ENCODE results near the gene CAPN15.

The CAPN15 gene

GRCh38 chr16:548586-548985 lies 21.1 kb downstream of the CAPN15 start:
- no peak for DNase-seq

GRCh38 chr16:549544-550263 lies 22.2 kb downstream of the CAPN15 start:
- no peak for DNase-seq

- DNase-seq: no peak
Measured at GRCh38 chr16:551210-551609, 23.7 kb downstream of the CAPN15 start.

- DNase-seq: no peak
Measured at GRCh38 chr16:552171-552570, 24.7 kb downstream of the CAPN15 start.

GRCh38 chr16:553601-554296 lies 26.2 kb downstream of the CAPN15 start:
- no peak for DNase-seq

GRCh38 chr16:554297-554621 lies 26.7 kb downstream of the CAPN15 start:
- DNase-seq: no peak

- no peak for DNase-seq
Measured at GRCh38 chr16:554640-555365, 27.3 kb downstream of the CAPN15 start.

- no peak for DNase-seq
Measured at GRCh38 chr16:555528-556473, 28.3 kb downstream of the CAPN15 start.

GRCh38 chr16:556474-557173 lies 29.1 kb downstream of the CAPN15 start:
- DNase-seq: no peak

- no peak for DNase-seq
Measured at GRCh38 chr16:557463-558297, 30.2 kb downstream of the CAPN15 start.

GRCh38 chr16:558298-559020 lies 30.9 kb downstream of the CAPN15 start:
- DNase-seq: no peak

GRCh38 chr16:559021-559380 lies 31.5 kb downstream of the CAPN15 start:
- DNase-seq: no peak

- no peak for DNase-seq
Measured at GRCh38 chr16:559411-560203, 32.1 kb downstream of the CAPN15 start.

- DNase-seq: no peak
Measured at GRCh38 chr16:560204-560700, 32.7 kb downstream of the CAPN15 start, which contains the start of gene PRR35. TSS of gene PRR35 (plus strand) at chr16:560394. CDS start at chr16:563295, 2,901 bp downstream.

GRCh38 chr16:560701-561412 lies 33.3 kb downstream of the CAPN15 start:
- no peak for DNase-seq

- DNase-seq: no peak
Measured at GRCh38 chr16:561413-561794, 33.9 kb downstream of the CAPN15 start.

- no peak for DNase-seq
Measured at GRCh38 chr16:561957-562938, 34.7 kb downstream of the CAPN15 start.
